HS-27A (cell line): Measurements from ENCODE around the gene MPP3.

Experiments used
- DNase-seq: peaks from one replicate; pipeline ENCODE4 v3.0.0-alpha.2; 2012; ENCODE audit warnings: low read depth, missing footprints

MPP3 gene

GRCh38 chr17:43772877-43773648, 59.9 kb downstream of the MPP3 start:
- no peak for DNase-seq

GRCh38 chr17:43771463-43771862, 61.5 kb downstream of the MPP3 start:
- no peak for DNase-seq

- DNase-seq, result no peak
Observed at GRCh38 chr17:43770957-43771356, 62.0 kb downstream of the MPP3 start.

GRCh38 chr17:43769859-43770258, 63.1 kb downstream of the MPP3 start:
- DNase-seq, result no peak

GRCh38 chr17:43769426-43769825, 63.5 kb downstream of the MPP3 start:
- DNase-seq, result no peak

DNA sequence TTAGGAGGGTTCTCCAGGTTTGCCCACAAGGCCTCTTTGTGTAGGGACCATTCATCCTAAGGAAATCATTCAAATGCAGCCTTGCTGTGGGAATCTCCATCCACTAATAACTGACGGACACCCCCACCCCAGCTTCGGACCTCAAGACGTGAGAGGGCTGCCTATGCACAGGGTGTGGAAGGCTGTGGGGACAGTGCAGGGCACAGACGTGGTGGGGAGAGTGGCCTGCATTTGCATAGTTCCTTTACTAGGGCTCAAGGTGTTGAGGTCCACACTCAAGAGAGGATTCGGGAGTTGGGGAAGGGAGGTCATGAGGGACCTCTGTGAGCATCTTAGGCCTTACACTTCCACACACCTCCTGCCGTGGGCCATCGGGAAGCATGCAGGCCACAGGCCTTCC, 64.0 kb downstream of the MPP3 start:
- no peak for DNase-seq

- no peak for DNase-seq
Observed at GRCh38 chr17:43768382-43768781, 64.6 kb downstream of the MPP3 start.

DNA sequence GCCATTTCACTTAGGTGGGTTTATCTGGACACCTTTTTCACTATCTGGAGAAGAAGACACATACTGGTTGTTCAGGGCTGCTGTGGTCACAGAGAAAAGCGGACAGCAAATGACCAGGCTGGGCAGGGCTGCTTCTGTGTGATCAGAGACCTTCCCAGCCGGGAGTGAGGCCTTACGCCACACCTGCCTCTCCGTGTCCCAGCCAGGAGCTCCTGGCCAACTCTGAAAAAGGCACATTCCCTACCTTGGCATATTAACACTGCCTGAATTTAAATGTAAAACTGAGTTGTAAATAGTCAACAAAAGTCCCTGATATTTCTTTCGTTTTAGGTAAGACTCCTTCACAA, 65.3 kb downstream of the MPP3 start:
- DNase-seq, result no peak

GRCh38 chr17:43767053-43767712, 65.8 kb downstream of the MPP3 start:
- no peak for DNase-seq

DNA sequence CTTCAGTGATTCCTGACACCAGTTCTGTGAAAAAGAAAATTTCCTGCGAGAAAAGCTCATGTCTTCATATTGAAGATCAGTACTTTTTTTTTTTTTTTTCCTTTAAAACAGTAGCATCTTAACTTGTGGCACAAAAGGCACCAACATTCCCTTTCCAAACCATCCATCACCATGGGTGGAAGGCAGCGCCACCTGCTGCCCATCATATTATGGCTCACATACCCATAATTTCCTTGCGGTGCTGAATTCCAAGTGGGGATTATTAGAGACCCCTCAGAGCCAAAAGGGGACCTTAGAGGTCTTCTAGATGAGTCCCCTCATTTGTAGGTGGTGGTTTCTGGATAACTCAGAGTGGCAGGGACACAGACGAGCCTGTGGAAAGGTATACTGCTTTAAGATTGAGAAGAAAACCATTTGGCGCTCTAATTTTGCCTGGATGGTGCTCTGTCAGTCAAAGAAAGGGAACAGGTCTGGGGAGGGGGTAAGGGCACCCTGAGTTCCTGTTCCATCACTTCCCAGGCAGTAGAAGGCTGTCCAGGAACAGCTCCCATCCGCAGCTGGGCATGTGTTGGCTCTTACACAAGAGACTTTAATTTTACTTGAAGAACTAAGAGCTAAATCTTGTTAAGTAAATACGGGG, 66.4 kb downstream of the MPP3 start:
- no peak for DNase-seq

GRCh38 chr17:43760254-43760852, 72.6 kb downstream of the MPP3 start:
- peak; percentile 63 for DNase-seq

GRCh38 chr17:43759836-43760235, 73.1 kb downstream of the MPP3 start:
- no peak for DNase-seq

DNA sequence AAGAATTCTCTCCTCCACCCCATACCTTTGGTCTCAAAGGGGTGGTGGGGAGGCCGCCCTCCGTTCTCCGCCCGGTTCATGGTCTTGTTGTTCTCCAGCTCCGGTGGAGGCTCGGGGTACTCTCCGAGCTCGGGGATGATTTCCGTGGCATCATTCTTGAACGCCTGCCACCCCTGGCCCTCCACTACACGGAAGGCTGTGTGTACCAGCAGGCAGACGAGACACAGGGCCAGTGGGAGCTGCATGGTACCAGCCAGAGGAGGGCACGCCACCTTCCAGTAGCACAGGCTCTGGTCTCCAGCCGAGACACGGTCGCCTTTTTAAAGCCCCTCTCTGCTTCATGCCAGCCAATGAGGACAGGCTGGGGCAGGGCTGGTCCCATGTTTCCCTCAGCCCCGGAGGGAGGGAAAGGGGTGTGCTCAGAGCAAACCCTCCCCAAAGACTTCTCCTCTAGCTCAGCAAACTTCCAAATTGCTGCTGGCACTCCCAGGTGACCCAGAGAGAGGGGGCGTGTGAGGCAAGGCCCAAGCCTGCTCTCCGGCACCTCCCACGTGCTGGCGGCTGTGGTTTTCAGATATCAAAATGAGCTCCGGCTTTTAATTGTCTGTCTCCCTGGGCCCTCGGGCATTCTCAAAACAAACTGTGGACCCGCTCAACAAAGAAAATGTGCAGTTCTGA, 74.3 kb downstream of the MPP3 start, which contains the start of gene SOST:
TSS of gene SOST (minus strand) at position 295 of the 678 bp plus-strand sequence. CDS start at position 245, 50 bp downstream.
- no peak for DNase-seq

- DNase-seq, result no peak
Observed at GRCh38 chr17:43758086-43758485, 74.9 kb downstream of the MPP3 start.

DNA sequence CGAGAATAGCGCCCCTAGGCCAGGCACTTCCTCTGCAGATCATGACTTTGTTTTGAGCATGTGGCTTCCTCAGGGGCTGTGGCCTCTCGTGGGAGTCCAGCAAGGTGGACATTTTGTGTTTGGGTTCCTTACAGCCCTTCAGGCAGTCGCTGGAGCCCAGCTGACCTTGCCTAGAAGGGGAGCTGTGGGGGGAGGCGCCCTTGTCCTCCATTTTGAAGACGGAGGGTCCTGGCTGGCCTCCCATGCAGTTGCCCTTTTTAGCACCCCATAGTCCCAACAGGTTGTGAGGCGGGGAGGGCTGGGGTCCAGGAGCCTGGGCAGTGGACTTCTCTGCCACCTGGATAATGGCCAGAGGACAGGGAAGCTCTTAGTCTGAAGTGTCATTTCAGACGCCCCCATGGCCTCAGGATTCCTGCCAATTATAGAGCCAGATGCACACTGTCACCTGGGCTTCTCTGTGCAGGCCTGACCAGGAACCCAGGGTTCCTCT, 75.7 kb downstream of the MPP3 start:
- DNase-seq, result no peak

DNA sequence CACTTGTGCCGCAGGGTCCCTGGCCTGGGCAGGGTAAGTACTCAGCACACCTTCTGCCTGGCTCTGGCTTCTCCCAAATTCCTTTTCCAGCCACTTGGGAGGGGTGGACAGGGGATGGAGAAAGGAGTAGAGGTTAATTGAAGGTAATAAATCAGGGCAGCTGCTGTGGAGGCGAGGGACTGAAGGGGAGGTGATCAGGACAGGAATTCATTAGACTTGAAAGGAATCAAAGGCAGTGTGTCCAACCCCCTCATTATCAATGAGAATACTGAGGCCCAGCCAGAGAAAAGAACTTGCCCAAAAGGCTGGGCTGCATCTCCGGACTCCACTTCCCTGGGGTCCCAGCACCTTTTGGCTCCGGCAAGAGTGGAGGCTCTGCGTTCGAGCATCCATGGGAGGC, 76.7 kb downstream of the MPP3 start:
- DNase-seq, result no peak

- no peak for DNase-seq
Observed at GRCh38 chr17:43755389-43755875, 77.5 kb downstream of the MPP3 start.

- no peak for DNase-seq
Observed at GRCh38 chr17:43754947-43755346, 78.0 kb downstream of the MPP3 start.

GRCh38 chr17:43753493-43754129, 79.3 kb downstream of the MPP3 start:
- DNase-seq, result no peak
